HG03469 (cell line): Measurements from ENCODE around the gene NFATC1.
A peak's percentile ranks its signal among the peaks of the same experiment; 100 is the strongest.

Source experiments
- ATAC-seq: cut with Tn5 transposase; IDR thresholded peaks from one replicate; pipeline ENCODE4 v1.9.1; 2021; ENCODE audit warnings: mild to moderate bottlenecking, moderate library complexity, moderate number of reproducible peaks; ENCODE audit not compliant: unreplicated experiment

NFATC1 gene

GRCh38 chr18:79402977-79403722, 7.4 kb downstream of the NFATC1 start:
- ATAC-seq, result no peak

DNA sequence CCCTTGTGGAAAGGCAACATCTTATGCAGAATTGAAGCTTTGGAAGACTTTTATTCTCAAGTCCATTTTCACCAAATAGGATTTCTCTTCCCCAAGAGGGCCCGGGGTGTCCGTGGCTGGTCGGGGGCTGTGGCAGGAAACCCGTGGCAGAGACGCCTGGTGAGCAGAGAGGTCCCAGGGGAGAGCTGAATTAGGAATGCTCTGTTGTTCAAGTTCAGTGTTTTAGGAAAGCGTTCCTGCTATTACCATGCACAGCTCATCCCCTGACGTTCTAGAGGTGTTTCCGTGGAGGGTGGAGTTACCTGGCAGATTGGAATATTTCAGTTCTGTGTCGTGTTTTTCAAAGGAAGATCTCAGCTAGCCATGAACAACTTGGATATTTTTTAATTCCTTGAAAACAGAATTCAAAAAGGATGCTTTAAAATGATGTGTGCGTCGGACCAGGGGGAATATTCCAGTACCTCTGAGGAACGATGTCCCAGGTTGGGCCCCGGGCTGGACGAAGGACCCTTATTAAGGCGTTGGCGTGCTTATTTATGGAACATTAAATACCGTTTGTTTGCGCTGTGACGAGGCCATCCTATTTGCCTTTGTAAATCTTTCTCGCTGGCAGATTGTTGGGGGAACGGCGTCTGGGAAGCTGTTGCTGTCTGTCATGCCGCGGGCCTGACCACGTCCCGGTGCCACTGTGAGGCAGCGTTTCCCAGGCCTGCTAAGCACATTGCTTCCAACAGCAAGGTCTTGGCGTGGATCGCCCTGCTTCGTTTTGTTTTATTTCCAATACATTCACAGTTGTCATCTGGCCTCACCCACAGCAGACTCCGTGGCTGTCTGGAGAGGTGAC, 8.2 kb downstream of the NFATC1 start:
- ATAC-seq, result no peak

DNA sequence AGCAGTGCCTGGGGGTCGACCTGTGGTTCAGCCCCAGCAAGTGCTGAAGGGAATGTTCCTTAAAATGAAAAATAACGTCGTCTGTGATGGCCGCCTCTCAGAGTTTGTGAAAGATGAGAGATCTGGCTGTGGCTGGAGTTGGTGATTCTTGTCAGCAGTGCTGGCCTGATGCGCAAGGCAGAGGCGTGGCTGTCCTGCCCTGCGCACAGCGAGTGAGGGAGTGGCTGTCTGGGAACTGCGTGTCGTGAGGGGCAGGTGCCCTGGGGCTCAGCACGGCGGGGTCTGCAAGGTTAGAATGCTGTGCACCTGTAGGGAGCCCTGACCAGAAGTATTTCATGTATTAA, 8.8 kb downstream of the NFATC1 start:
- no peak for ATAC-seq

DNA sequence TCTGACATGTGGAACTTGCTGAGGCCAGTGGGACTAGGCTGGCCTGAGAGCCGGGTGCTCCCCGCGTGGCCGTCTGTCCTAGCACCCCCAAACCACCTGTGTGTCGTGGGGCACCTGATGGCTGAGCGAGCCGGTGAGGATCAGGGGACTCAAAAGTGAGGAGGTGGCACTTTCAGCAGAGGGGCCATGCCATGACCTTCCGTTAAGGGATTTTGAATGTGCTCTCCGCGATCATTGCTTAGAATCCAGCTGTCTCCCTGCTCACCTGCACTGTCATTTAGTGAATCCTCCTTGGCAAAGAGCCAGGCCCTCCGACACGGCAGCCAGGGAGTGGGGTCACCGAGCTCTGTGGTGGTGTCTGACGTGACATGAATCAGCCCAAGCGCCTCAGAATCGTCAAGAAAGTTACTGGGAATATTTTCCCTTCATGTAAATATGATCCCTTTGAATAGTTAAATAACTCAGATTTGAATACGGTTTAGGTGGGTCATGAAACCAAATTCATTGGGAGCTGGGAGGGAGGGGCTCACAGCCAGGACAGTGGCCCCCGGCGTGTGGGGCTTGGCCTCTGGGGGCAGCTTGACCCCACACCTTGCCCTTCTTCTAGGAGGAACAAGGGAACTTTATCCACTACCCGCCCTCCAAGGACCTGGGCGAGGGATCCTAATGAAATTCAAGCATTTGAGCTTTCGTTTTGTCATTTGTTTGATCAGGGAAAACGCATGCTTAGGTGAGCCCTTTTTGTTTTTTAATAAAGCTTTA, 9.5 kb downstream of the NFATC1 start:
- ATAC-seq, result no peak

DNA sequence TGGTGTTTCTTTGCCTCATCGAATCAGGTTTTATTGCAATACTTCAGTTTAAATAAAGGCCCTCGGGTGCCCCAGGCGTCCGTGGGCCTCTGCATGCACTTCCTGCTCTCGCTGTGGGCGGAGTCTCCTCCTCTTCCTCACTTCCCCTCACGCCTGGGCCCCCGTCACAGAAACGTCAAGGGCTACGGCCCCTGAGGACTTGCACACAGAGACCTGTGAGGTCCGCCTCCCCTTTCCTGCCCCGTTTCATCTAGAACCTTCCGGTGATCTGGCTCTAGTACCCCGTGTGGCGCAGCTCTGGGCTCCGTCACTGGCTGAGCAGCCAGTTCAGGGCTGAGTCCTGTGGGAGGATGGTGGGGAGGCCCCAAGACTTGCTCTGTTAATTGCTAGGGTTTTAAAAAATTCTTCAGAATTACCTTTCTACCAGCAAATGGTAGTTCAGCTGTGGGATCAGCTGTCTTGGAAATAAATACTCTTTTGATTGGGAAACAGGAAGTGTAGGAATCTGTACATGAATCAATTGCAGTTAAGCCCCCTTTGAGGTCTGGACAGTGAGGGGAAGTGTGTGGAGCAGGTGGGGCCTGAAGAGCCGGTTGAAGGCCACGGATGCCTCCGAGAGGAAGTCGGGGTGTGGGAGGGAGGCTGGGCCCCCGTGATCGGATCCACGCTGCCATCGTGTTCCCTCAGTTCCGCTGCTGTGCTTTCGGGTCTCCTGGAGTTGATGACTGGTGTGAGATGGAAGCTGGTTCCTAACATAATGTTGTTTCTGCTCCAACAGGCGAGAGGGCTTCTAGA, 10.2 kb downstream of the NFATC1 start:
- ATAC-seq, result peak; percentile 78

- ATAC-seq, result no peak
Measured at GRCh38 chr18:79406708-79407107, 11.0 kb downstream of the NFATC1 start.

DNA sequence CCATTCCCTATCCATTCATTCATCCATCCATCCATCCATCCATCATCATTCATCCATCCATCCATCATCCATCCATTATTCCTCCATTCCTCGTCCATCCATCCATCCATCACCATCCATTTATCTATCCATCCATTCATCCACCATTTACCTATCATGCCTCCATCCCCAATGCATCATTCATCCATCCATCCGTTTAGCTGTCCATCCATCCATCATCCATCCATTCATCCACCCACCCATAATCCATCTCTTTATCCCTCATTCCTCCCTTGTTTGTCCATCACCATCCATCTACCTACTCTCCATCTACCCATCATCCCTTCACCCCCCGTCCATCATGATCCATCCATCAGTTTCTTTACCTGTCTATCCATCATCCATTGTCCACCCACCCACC, 13.6 kb downstream of the NFATC1 start:
- no peak for ATAC-seq

DNA sequence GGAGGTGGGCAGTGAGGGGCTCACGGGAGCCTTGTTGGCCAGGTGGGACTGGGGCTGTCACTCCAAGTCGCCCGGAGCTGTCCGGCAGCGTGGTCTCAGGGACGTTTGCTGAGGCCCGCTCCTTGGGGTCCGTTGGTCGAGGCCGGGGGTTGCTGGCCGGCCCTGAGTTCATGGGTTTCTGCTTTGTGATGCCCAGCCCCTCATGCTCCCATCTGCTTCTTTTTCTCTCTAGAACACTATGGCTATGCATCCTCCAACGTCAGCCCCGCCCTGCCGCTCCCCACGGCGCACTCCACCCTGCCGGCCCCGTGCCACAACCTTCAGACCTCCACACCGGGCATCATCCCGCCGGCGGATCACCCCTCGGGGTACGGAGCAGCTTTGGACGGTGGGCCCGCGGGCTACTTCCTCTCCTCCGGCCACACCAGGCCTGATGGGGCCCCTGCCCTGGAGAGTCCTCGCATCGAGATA, 14.5 kb downstream of the NFATC1 start:
- no peak for ATAC-seq

GRCh38 chr18:79410731-79411613, 15.2 kb downstream of the NFATC1 start:
- no peak for ATAC-seq

DNA sequence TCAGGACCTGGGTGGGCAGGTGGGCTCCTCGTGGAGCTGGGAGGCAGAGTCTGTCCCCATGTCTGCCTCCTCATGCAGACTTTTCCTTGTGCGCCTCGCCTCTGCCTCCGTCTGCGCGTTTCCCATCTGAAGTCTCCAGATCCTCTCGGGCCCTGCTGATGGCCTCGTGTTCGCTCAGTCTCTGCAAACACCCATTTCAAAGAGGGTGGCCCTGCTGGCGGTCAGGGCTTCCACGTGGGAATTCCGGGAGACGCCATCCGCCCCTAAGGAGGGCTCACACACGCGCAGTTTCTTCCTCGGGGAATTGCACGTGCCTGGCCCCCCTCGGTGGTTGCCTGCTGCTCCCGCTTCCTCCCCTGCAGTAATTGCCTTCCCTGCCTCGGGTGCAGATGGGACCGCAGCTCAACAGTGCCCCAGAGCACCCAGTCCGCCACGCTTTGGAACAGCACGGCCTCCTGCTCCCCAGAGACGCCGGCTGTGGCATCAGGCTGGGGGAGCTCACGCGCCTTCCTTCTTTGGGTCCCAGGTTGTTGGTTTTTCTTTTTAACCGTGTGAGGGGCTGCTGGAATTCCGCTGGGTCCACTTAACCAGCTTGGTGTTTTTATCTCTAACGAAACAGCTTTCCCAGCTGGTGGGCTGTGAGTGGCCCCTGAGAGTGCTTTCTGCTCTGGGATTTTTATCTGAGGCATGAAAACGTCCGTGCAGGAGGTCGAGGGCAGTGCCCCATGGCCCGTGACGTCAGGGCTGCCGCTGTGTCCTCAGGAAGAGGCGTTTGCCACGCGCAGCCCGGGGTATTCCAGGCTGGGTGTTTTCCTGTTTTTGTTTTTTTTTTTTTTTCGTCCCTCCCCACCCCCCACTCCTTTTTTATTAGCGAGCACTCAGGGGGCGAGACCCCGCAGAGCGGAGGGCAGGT, 16.1 kb downstream of the NFATC1 start:
- no peak for ATAC-seq

- no peak for ATAC-seq
Measured at GRCh38 chr18:79413025-79413424, 17.3 kb downstream of the NFATC1 start.

DNA sequence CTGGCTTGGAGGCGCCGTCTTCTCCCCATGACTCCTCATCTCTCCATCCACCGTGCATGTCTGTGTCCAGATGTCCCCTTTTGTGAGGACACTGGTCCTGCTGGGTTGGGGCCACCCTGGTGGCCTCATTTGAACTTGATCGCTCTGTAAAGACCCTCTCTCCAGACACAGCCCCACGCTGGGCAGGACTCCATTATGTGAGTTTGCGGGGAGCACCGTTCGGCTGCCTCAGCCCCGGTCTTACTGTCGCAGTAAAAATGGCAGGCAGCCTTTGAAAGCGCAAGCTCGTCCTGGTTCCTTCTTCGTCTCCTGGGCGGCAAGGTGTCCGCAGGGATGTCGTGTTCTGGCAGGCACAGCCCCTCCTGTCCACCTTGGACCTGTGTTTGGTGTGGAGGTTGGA, 17.7 kb downstream of the NFATC1 start:
- ATAC-seq, result no peak

DNA sequence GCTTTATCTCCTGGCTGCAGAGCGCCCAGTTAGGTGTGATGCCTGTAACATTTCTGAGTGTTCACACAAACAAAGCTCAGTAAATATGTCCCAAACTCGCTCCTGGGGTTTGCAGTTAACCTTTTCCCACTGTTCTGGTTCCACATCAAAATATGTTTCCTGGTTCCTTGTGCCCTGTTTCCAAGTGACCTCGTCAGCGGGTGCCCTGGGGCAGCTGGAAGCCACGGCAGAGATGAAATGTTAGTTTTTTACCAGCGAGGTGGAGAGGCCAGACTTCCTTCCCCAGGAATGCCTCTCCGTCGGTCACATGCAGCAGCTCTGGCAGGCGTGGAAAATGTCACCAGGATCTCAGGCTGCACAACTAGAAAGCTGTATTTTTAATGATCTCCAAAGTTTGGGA, 18.2 kb downstream of the NFATC1 start:
- ATAC-seq, result no peak

GRCh38 chr18:79416022-79416676, 20.4 kb downstream of the NFATC1 start:
- no peak for ATAC-seq

DNA sequence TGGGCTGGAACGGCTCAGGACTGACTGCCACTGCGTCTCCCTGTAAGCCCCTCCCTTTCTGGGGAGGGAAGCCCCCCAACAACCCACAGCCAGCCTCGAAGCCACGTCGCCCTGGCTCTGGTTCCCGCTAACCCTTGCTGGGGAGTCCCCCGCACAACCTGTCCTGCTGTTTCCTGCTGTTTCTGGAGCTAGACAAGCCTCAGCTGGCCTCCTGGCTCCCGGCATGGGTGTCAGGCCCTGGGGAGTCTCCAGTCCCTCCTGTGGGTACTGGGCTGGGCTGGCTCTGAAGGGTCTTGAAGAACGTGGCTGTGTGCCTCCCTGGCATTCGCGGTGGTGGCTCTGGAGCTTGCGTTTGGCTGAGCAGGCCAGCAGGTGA, 20.9 kb downstream of the NFATC1 start:
- no peak for ATAC-seq

DNA sequence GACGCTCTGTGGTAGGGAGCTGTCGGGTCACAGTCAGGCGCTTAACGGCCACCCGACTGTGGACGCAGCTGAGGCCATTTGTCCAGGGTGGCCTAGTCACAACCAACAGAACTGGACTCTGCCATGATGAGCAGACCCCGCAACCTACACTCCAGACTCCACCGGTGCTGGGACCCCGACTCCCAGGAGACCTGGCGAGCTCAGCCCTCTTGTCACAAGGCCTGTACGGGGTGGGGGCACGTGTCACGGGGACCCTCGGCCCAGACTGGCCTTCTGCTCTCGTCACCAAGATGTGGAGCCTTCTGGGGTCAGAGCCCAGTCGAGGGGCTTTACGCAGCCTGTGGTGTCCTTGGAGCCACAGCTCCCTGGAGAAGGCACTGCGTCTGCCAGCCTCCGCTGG, 22.5 kb downstream of the NFATC1 start:
- no peak for ATAC-seq

GRCh38 chr18:79418642-79419041, 22.9 kb downstream of the NFATC1 start:
- ATAC-seq, result no peak

- ATAC-seq, result no peak
Measured at GRCh38 chr18:79420033-79420745, 24.5 kb downstream of the NFATC1 start.
